ENCODE measurements around the gene IRF9. TPM values are rescaled to one million over a fixed set of nuclear protein-coding genes. Genes with fewer than 3 reads are reported as not detected.

IRF9 gene
- total and polyA plus RNA-seq, 2 of the 13 experiments (the other 11 are each of a cell fraction or from before 2014, with no cell fraction given), result 14.9 to 49.7 TPM

DNA sequence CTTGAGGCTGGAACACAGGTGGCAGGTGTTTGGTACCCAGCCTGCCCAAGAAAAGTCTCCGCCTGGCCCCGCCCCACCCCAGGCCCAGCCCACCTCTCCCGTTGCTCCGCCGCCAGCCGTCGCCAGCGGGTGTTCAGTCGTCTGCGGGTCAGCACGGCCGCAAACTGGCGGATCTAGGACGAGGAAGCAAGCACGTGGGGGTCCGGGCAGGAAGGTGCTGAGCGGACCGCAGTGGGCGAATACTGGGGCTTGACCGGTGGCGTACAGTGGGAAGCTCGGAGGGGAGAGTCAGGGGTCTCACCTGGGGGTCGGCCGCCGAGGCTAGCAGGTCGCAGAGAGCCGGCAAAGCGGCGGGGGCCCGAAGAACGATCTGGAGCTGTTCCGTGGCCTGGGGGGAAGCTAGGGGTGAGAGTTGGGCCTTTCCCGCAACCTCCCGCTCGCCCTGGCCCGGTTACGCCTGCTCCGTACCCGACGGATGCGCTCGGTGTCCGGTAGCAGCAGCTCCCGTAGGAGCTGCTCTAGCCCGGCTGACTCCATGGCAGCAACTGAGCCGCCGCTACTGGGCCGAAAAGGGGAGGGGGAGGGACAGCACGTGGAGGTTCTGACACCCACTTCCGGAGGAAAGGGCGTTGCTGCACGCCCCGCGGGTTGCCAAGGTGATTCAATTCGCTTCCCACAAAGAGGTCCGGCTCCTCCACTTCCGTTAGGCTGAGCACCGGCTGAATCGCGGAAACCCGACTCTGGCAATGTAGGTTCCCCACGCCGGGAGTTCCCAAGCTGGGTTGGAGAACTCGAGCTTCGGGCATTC, 27.4 kb downstream of the IRF9 start, which contains the start of gene IPO4 (continued):
- peak; percentile 95 to 97; a peak in 3 of 4 replicates for TF ChIP-seq HMGXB4 (CRISPR knock-in tag; IDR thresholded peaks at IDR 0.05; ENCODE audit: borderline replicate concordance in 1 of 2, low read depth in 1 of 2)
- peak; percentile 71 for TF ChIP-seq HNF4A (CRISPR knock-in tag; IDR thresholded peaks at IDR 0.05)
- peak; percentile 97; the same call in 1 of the 2 replicates for TF ChIP-seq CREM (IDR thresholded peaks at IDR 0.05)
- no peak; the same call in 1 of the 2 replicates for TF ChIP-seq CREM (CRISPR knock-in tag; IDR thresholded peaks at IDR 0.05)
- TF ChIP-seq ZMAT5 (CRISPR knock-in tag; IDR thresholded peaks at IDR 0.05; ENCODE audit: borderline replicate concordance, low read depth), result no peak
- peak; percentile 98 for TF ChIP-seq IRX3 (CRISPR knock-in tag; IDR thresholded peaks at IDR 0.05; ENCODE audit: borderline replicate concordance, low read depth)
- TF ChIP-seq ZBTB42 (CRISPR knock-in tag; IDR thresholded peaks at IDR 0.05), result peak; percentile 82; the same call in 1 of the 2 replicates
- peak; percentile 99 for TF ChIP-seq ZNF614 (CRISPR knock-in tag; IDR thresholded peaks at IDR 0.05; ENCODE audit: borderline replicate concordance)
- peak; percentile 98 for TF ChIP-seq ZNF234 (CRISPR knock-in tag; conservative IDR thresholded peaks at IDR 0.05)
- TF ChIP-seq KDM2A (CRISPR knock-in tag; IDR thresholded peaks at IDR 0.05; ENCODE audit: borderline replicate concordance, low read depth), result peak; percentile 99
- no peak for TF ChIP-seq NFIC (IDR thresholded peaks at IDR 0.05; ENCODE audit: low read length)
- peak; percentile 99 for TF ChIP-seq ZNF891 (CRISPR knock-in tag; IDR thresholded peaks at IDR 0.05)
- TF ChIP-seq, protein P1, sequence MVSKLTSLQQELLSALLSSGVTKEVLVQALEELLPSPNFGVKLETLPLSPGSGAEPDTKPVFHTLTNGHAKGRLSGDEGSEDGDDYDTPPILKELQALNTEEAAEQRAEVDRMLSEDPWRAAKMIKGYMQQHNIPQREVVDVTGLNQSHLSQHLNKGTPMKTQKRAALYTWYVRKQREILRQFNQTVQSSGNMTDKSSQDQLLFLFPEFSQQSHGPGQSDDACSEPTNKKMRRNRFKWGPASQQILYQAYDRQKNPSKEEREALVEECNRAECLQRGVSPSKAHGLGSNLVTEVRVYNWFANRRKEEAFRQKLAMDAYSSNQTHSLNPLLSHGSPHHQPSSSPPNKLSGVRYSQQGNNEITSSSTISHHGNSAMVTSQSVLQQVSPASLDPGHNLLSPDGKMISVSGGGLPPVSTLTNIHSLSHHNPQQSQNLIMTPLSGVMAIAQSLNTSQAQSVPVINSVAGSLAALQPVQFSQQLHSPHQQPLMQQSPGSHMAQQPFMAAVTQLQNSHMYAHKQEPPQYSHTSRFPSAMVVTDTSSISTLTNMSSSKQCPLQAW (CRISPR knock-in tag; IDR thresholded peaks at IDR 0.05), result peak; percentile 94; the same call in 1 of the 2 replicates
- TF ChIP-seq ZNF276 (CRISPR knock-in tag; IDR thresholded peaks at IDR 0.05; ENCODE audit: low read depth), result peak; percentile 92
- TF ChIP-seq RFXAP (CRISPR knock-in tag; IDR thresholded peaks at IDR 0.05; ENCODE audit: borderline replicate concordance), result peak; percentile 97
- peak; percentile 92 for TF ChIP-seq ZNF329 (CRISPR knock-in tag; IDR thresholded peaks at IDR 0.05; ENCODE audit: low read depth)
- TF ChIP-seq RARA (CRISPR knock-in tag; IDR thresholded peaks at IDR 0.05), result peak; percentile 60
- TF ChIP-seq, protein P2, sequence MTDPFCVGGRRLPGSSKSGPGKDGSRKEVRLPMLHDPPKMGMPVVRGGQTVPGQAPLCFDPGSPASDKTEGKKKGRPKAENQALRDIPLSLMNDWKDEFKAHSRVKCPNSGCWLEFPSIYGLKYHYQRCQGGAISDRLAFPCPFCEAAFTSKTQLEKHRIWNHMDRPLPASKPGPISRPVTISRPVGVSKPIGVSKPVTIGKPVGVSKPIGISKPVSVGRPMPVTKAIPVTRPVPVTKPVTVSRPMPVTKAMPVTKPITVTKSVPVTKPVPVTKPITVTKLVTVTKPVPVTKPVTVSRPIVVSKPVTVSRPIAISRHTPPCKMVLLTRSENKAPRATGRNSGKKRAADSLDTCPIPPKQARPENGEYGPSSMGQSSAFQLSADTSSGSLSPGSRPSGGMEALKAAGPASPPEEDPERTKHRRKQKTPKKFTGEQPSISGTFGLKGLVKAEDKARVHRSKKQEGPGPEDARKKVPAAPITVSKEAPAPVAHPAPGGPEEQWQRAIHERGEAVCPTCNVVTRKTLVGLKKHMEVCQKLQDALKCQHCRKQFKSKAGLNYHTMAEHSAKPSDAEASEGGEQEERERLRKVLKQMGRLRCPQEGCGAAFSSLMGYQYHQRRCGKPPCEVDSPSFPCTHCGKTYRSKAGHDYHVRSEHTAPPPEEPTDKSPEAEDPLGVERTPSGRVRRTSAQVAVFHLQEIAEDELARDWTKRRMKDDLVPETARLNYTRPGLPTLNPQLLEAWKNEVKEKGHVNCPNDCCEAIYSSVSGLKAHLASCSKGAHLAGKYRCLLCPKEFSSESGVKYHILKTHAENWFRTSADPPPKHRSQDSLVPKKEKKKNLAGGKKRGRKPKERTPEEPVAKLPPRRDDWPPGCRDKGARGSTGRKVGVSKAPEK (CRISPR knock-in tag; IDR thresholded peaks at IDR 0.05; ENCODE audit: borderline replicate concordance), result no peak
- no peak for TF ChIP-seq ZNF460 (CRISPR knock-in tag; IDR thresholded peaks at IDR 0.05; ENCODE audit: borderline replicate concordance)

All from HepG2 (cell line).